Measurements from ENCODE around the gene BCAS4.

The BCAS4 gene

DNA sequence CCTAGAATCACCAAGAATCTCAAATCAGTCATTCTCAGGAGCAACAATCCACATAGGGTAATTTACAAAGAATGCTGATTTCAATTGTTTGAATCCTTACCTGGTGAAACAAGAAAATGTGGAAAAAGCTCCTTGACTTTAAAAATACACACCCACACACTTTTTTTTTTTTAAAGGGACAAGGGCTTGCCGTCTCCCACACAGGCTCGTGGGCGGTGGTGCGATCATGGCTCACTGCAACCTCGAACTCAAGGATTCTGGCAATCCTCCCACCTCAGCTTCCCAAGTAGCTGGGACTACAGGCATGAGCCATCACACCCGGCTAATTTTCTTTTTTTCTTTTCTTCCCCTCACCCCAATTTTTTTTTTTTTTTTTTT lies 32.8 kb upstream of the BCAS4 start (continued):
- TF ChIP-seq, protein P1, sequence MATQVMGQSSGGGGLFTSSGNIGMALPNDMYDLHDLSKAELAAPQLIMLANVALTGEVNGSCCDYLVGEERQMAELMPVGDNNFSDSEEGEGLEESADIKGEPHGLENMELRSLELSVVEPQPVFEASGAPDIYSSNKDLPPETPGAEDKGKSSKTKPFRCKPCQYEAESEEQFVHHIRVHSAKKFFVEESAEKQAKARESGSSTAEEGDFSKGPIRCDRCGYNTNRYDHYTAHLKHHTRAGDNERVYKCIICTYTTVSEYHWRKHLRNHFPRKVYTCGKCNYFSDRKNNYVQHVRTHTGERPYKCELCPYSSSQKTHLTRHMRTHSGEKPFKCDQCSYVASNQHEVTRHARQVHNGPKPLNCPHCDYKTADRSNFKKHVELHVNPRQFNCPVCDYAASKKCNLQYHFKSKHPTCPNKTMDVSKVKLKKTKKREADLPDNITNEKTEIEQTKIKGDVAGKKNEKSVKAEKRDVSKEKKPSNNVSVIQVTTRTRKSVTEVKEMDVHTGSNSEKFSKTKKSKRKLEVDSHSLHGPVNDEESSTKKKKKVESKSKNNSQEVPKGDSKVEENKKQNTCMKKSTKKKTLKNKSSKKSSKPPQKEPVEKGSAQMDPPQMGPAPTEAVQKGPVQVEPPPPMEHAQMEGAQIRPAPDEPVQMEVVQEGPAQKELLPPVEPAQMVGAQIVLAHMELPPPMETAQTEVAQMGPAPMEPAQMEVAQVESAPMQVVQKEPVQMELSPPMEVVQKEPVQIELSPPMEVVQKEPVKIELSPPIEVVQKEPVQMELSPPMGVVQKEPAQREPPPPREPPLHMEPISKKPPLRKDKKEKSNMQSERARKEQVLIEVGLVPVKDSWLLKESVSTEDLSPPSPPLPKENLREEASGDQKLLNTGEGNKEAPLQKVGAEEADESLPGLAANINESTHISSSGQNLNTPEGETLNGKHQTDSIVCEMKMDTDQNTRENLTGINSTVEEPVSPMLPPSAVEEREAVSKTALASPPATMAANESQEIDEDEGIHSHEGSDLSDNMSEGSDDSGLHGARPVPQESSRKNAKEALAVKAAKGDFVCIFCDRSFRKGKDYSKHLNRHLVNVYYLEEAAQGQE (tag by site-specific recombination; IDR thresholded peaks at IDR 0.05) = no peak
- TF ChIP-seq, protein P2, sequence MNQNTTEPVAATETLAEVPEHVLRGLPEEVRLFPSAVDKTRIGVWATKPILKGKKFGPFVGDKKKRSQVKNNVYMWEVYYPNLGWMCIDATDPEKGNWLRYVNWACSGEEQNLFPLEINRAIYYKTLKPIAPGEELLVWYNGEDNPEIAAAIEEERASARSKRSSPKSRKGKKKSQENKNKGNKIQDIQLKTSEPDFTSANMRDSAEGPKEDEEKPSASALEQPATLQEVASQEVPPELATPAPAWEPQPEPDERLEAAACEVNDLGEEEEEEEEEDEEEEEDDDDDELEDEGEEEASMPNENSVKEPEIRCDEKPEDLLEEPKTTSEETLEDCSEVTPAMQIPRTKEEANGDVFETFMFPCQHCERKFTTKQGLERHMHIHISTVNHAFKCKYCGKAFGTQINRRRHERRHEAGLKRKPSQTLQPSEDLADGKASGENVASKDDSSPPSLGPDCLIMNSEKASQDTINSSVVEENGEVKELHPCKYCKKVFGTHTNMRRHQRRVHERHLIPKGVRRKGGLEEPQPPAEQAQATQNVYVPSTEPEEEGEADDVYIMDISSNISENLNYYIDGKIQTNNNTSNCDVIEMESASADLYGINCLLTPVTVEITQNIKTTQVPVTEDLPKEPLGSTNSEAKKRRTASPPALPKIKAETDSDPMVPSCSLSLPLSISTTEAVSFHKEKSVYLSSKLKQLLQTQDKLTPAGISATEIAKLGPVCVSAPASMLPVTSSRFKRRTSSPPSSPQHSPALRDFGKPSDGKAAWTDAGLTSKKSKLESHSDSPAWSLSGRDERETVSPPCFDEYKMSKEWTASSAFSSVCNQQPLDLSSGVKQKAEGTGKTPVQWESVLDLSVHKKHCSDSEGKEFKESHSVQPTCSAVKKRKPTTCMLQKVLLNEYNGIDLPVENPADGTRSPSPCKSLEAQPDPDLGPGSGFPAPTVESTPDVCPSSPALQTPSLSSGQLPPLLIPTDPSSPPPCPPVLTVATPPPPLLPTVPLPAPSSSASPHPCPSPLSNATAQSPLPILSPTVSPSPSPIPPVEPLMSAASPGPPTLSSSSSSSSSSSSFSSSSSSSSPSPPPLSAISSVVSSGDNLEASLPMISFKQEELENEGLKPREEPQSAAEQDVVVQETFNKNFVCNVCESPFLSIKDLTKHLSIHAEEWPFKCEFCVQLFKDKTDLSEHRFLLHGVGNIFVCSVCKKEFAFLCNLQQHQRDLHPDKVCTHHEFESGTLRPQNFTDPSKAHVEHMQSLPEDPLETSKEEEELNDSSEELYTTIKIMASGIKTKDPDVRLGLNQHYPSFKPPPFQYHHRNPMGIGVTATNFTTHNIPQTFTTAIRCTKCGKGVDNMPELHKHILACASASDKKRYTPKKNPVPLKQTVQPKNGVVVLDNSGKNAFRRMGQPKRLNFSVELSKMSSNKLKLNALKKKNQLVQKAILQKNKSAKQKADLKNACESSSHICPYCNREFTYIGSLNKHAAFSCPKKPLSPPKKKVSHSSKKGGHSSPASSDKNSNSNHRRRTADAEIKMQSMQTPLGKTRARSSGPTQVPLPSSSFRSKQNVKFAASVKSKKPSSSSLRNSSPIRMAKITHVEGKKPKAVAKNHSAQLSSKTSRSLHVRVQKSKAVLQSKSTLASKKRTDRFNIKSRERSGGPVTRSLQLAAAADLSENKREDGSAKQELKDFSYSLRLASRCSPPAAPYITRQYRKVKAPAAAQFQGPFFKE (tag by site-specific recombination; IDR thresholded peaks at IDR 0.05; ENCODE audit: borderline replicate concordance) = no peak
- TF ChIP-seq ZFP37 (tag by site-specific recombination; IDR thresholded peaks at IDR 0.05) (no peak), KLF16 (tag by site-specific recombination; IDR thresholded peaks at IDR 0.05) (no peak), EGR2 (tag by site-specific recombination; IDR thresholded peaks at IDR 0.05; ENCODE audit: low read depth) (peak; percentile 66; the same call in 1 of the 2 replicates), TCF7L2 (IDR thresholded peaks at IDR 0.05; ENCODE audit: borderline replicate concordance, low read depth, low read length) (no peak), HOXD13 (CRISPR knock-in tag; IDR thresholded peaks at IDR 0.05; ENCODE audit: borderline replicate concordance) (no peak), ZFP3 (tag by site-specific recombination; IDR thresholded peaks at IDR 0.05; ENCODE audit: low read depth) (no peak), ZNF654 (tag by site-specific recombination; IDR thresholded peaks at IDR 0.05; ENCODE audit: low read depth) (no peak)
- TF ChIP-seq, protein P3, sequence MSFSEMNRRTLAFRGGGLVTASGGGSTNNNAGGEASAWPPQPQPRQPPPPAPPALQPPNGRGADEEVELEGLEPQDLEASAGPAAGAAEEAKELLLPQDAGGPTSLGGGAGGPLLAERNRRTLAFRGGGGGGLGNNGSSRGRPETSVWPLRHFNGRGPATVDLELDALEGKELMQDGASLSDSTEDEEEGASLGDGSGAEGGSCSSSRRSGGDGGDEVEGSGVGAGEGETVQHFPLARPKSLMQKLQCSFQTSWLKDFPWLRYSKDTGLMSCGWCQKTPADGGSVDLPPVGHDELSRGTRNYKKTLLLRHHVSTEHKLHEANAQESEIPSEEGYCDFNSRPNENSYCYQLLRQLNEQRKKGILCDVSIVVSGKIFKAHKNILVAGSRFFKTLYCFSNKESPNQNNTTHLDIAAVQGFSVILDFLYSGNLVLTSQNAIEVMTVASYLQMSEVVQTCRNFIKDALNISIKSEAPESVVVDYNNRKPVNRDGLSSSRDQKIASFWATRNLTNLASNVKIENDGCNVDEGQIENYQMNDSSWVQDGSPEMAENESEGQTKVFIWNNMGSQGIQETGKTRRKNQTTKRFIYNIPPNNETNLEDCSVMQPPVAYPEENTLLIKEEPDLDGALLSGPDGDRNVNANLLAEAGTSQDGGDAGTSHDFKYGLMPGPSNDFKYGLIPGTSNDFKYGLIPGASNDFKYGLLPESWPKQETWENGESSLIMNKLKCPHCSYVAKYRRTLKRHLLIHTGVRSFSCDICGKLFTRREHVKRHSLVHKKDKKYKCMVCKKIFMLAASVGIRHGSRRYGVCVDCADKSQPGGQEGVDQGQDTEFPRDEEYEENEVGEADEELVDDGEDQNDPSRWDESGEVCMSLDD (tag by site-specific recombination; IDR thresholded peaks at IDR 0.05) = 0 out of 2 replicates have a peak, but pooled peaks have one; percentile 10

DNA sequence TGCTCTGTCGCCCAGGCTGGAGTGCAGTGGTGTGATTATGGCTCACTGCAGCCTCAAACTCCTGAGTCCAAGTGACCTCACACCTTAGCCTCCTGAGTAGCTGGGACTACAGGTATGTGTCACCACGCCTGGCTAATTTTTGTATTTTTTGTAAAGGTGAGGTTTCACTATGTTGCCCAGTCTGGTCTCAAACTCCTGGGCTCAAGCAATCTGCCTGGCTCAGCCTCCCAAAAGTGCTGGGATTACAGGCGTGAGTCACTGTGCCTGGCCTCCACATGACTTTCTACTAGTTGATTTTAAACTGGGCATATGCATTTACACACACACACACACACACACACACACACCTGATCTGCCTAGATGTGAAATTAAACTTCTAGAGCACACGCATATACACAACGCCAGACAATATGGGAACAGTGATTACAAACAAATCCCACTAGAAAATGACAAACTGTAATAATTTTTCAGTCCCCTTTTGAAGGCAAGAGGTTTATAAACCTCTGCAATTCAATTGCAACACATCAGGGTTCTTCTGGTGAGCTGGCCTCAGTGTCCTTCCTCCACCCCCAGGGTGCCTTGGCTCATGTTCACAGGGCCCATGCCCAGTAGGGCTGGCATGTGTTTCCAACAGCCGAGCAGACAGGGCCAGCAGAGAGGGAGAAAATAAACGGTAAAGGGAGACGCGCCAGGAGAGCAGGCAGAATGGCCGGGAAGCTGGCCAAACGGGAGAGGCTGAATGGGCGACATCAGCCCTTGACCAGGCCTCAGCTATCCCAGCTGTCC lies 32.2 kb upstream of the BCAS4 start:
- ChIA-PET CTCF (interaction anchor here (0.6 to 1.0 kb wide), 3 partner anchors 14 to 166 kb away, joined by 3 to 4 read pairs (median 3); no protein-coding TSS in a partner anchor), POLR2A (no interaction called here)
- no peak overlapping the region for H3K4me3 ChIP-seq (ENCODE audit: low read depth, low read length)
- no peaks in the 10 kb centered on the region for H3K36me3 ChIP-seq (ENCODE audit: control insufficient read depth in 2 of 2, insufficient read depth in 1 of 2, low read length in 2 of 2)
- H3K4me1 ChIP-seq (ENCODE audit: control insufficient read depth, insufficient read depth, low read length) = peaks cover 3% of the 10 kb centered on the region; the same call in 1 of the 2 replicates
- no peak overlapping the region for H3K27ac ChIP-seq (ENCODE audit: extremely low read depth, low read depth, low read length)
- no peaks in the 10 kb centered on the region for H3K9me3 ChIP-seq (ENCODE audit: control insufficient read depth, insufficient read depth, low read depth, low read length)
- TF ChIP-seq ZNF19 (tag by site-specific recombination; IDR thresholded peaks at IDR 0.05; ENCODE audit: low read depth) (no peak), ZNF10 (tag by site-specific recombination; IDR thresholded peaks at IDR 0.05) (no peak), ZNF600 (tag by site-specific recombination; IDR thresholded peaks at IDR 0.05) (no peak), SCRT2 (tag by site-specific recombination; IDR thresholded peaks at IDR 0.05) (peak; percentile 35; the same call in 1 of the 2 replicates), EGR2 (tag by site-specific recombination; IDR thresholded peaks at IDR 0.05; ENCODE audit: low read depth) (0 out of 2 replicates have a peak, but pooled peaks have one; percentile 2), ZNF2 (tag by site-specific recombination; IDR thresholded peaks at IDR 0.05) (no peak), HOXA7 (CRISPR knock-in tag; IDR thresholded peaks at IDR 0.05; ENCODE audit: borderline replicate concordance) (no peak), ZNF132 (tag by site-specific recombination; IDR thresholded peaks at IDR 0.05; ENCODE audit: borderline replicate concordance) (no peak)
- TF ChIP-seq, protein P4, sequence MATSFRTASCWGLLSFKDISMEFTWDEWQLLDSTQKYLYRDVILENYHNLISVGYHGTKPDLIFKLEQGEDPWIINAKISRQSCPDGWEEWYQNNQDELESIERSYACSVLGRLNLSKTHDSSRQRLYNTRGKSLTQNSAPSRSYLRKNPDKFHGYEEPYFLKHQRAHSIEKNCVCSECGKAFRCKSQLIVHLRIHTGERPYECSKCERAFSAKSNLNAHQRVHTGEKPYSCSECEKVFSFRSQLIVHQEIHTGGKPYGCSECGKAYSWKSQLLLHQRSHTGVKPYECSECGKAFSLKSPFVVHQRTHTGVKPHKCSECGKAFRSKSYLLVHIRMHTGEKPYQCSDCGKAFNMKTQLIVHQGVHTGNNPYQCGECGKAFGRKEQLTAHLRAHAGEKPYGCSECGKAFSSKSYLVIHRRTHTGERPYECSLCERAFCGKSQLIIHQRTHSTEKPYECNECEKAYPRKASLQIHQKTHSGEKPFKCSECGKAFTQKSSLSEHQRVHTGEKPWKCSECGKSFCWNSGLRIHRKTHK (tag by site-specific recombination; IDR thresholded peaks at IDR 0.05) = no peak
- TF ChIP-seq, protein P3 (tag by site-specific recombination; IDR thresholded peaks at IDR 0.05) = 0 out of 2 replicates have a peak, but pooled peaks have one; percentile 1
